Activated CD4-positive, alpha-beta T cell treated with anti-CD3 and anti-CD28 coated beads for 4 hours (primary cell): Measurements from ENCODE around the gene ST3GAL6.

Experiments used
- DNase-seq, 2 donors: peaks; one replicate each; pipeline ENCODE4 v3.0.0-alpha.2; 2020

ST3GAL6 gene

DNA sequence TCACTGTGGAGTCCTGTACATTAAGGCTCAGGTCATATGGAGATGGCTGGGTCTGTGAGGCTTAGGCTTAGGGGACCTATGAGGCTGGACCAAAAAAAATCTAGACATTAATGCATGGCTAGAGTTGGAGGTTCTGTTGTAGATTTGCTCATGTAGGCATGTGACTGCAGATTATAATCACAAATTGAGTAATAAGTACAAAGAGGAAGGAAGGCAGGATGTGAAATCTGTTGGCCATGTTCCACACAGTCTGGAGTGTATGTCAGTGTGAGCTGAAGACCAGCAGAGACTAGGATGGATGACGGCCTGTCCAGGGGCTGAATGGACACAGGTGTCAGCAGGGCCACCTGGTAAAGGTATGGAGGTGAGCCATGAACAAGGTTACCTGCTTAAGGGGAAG, at the start of gene ST3GAL6:
Gene ST3GAL6, plus strand, starts transcription at position 265 of the 400 bp plus-strand sequence. CDS start 5,101 bp downstream, outside the sequence.
- no peak for DNase-seq

DNA sequence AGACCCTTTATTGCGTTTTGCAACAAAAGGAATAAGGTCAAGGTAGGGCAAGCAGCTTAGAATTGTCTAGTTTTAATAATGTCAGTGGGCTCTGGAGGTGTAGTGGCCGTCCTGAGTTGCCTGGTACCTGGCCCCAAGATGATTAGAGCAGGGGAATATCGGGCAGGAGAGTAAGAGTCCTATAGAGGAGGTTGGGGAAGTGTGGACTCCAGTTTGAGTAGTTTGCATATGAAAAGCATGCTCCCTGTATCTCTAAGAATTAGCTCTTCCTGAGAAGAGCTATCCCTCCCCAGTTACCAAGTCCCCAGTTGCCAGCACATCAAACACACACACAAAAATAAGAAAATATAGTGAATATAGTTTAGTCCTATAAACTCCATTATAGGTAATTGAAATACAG, 49.2 kb upstream of the ST3GAL6 start:
- no peak for DNase-seq

DNA sequence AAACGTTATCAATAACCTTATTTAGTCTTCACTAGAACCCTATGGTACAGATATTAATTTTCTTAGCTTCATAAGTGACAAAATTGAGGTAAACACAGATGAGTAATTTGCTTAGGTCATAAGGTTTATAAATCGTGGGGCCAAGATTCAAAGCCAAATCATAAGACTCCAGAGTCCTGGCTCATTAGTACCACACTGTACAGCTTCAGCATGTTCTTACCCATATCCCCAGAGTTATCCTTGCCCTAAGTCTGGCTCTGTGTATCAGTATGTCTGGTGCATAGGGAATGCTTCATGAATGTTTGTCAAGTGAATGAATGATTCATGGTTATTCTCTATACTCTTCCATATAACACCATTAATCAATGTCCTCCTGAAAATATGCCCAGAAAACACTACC, 45.6 kb upstream of the ST3GAL6 start:
- DNase-seq: no peak

DNA sequence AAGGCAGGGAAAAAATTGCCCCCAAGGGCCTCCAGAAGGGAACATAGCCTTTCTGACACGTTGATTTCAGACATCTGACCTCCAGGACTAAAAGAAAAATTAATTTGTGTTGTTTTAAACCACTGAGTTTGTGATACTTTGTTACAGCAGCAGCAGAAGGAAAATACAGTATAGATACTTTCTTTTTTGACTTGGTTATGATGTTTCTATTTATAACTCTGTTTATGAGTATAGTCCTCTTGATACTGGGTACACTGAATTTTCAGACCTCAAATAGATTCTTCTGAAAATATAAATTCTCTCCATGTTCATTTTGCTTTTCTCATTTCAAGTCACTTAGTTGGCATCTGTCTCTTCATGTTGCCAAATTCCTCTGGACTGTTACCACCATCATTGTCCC, 44.4 kb upstream of the ST3GAL6 start:
- no peak for DNase-seq

DNA sequence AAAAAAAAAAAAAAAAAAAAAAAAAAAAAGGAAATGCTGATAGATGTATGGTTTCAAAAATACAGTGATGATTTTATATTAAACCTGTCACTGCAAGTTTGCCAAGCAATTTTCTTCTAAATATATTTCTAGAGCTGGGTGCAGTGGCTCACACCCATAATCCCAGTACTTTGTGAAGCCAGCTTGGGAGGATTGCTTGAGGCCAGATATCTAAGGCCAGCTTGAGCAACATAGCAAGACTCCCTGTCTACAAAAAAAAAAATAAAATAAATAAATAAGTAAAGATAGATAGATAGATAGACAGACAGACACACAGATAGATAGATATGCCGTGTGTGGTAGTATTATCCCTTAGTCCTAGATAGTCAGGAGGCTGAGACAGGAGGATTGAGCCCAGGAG, 41.4 kb upstream of the ST3GAL6 start:
- DNase-seq: no peak

DNA sequence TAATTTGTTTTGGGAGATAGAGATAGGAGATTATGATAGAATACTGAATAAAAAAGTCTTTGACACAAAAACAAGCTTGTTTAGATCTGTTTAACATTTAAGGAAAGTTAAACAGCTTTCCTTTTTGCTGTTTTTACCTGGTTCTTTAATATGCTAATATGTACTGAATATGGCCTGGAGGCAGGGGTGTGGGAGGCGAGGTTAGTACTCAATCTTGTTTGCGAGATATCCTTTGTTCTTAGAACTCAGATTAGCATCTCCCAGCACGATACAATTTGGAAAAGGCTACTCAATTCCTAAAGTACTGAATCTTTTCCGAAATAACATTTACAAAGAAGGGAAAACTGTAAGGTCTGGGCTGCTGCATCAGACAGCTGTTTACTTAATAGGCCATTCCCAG, 40.8 kb upstream of the ST3GAL6 start:
- no peak for DNase-seq

DNA sequence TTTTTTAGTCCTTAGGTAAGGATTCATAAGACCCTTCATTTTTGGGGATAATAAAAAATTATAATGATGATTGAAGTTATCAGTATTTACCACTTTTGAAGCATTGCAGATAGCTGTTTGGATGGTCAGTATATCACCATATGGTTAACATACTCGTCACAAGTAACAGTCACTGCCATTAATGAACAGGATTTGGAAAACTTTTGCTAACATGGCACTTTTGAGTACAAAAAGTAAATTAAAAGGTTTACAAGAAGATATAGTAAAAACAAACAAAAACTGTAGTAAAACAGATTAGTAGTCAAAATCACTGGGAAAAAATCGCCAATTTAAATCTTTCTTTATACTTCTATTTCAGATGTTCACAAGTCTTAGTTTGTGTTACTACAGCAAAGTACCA, 37.8 kb upstream of the ST3GAL6 start:
- DNase-seq: no peak

GRCh38 chr3:98726084-98726483, 37.1 kb upstream of the ST3GAL6 start:
- DNase-seq: no peak

- DNase-seq: no peak
These were observed 35.5 kb upstream of the ST3GAL6 start for GRCh38 chr3:98727638-98728037.

DNA sequence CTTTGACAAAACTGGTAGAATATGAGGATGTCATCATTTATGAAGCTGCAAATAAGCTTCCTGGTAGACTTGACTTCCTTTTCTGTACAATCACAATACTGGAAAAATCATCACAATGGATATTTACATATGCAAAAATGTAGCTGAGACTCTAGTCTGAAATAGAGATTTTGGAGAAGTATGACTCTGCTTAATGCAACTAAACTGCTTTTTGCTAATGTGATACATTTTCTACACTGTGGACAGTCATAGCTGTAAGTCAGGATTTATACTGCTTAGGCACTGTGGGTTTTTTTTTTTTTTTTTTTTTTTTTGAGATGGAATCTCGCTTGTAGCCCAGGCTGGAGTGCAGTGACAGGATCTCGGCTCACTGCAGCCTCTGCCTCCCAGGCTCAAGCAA, 34.5 kb upstream of the ST3GAL6 start:
- no peak for DNase-seq

GRCh38 chr3:98730338-98730737, 32.8 kb upstream of the ST3GAL6 start:
- DNase-seq: no peak

GRCh38 chr3:98730886-98731537, 32.1 kb upstream of the ST3GAL6 start:
- no peak for DNase-seq

DNA sequence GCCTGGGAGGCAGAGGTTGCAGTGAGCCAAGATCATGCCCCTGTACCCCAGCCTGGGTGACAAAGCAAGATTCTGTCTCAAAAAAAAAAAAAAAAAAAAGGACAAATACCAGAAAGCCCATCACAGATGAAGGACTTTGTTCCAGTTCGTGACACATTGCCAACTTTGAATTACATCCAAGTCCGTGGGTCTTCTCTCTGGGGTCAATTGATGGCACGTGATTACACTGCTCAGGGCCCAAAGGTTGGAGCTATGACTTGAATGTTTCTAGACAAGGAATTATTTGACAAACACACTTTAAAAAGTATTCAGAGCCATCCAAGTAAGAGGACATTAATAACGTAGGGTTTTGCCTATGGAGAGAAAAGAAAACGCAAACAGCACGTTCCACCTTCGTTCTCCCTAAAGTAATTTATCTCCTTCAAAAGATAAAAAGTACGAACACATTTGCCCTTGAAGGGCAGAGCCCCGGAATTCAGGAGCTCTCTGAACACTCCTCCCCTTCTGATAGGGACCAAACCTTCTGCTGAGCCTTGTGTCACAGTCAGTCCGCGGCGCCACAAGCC, 31.3 kb upstream of the ST3GAL6 start:
- DNase-seq: no peak

- DNase-seq: no peak
These were observed 30.7 kb upstream of the ST3GAL6 start for GRCh38 chr3:98732286-98733052.

DNA sequence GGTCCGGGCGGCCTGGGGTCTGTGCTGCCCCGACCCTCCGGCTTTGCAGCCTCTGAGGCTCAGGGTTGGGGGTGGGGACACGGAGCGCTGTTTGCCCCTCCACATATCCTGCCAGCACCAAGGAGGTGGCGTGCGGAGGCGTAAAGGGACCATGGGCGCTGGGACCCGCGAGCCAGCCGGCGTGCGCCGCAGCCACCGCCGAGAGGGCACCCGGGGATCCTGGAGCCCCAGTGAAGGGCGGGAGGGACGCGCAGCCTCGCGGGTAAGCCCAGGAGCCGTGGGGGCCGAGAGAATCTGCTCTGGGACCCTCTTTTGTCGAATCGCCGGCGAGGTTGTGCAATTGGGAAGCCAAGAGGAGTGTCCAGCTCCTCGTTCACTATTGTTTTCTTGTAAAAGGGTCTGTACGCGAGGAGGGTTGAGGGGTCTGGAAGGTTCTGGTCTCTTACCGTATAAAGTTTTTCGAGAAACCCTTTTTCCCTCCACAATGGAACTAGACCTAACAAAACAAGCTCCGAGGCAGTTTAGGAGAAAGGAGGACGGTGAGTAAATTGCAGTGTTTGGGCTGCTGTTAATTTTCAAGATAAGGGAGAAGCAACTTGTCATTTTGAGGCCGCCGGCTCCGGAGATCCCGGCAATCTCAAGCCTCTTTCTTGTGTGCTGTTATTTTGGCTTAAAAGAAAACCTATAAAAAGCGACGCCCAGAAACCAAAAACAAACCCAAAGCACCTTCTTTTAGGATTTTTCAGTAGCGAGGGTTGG, 29.9 kb upstream of the ST3GAL6 start:
- no peak for DNase-seq

DNA sequence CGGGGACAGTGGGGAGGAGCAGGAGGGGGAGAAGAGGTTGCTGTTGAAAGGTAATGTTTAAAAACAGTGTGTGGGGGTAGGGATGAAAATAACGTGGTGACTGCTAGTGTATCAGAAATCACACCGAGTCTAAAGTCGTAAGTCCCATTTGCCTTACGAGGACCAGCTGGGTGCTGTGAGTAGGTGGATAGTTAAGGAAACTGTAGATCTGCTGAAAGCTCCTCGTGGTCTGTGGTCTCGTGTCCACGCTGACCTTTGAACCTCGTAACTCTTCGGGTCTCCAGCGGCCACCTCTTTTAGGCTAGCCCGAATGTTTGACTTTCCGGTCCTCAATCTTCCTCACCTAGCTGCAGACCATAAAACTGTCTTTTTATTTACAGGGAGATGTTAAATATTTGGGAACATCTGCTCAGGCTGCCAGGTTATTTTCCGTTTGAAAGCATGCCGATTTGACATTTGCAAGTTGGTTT, 29.3 kb upstream of the ST3GAL6 start:
- no peak for DNase-seq

GRCh38 chr3:98734306-98734705, 28.8 kb upstream of the ST3GAL6 start:
- no peak for DNase-seq

GRCh38 chr3:98734735-98735134, 28.4 kb upstream of the ST3GAL6 start:
- no peak for DNase-seq

DNA sequence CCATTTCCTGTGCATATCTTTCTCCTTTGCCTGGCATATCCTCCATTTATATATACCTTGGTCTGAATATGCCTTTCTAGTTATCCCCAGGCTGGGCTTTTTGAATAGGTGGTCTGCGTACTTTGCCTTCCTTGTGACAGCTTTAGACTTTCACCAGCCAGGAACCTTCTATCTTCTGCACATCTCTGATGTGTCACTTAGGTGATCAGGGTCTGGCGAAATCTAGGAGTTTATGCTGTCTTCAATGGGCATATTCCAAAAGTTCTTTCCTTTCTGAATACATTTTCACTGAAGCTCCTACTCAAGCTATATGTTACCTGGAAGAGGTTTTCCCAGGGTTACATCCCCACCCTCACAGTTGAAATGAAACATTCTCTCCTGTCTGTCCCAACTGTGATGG, 27.8 kb upstream of the ST3GAL6 start:
- DNase-seq: no peak

DNA sequence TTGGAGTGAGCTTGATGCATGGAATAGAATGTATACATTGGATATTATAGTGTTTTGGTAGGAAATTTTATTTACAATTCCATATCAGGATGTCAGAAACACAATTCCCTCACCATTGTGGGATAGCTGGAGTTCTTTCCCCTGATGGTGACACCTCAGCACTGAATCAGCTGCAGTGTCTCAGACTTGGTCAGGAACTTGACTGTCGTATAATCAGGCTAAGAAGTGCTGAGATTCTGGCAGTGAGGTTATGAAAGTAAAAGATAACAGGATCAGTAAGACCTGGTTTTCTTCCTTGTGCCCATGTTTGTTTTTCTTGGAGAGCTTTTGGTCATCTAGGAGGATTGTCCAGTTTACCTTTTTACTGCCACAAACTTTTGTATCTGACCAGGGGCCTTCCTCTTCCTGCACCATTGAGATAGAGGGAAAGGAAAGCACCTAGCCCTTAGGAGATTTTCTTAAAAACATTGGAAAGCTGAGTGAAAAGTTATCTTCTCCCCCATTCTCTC, 27.3 kb upstream of the ST3GAL6 start:
- no peak for DNase-seq

GRCh38 chr3:98737301-98737700, 25.8 kb upstream of the ST3GAL6 start:
- no peak for DNase-seq

DNA sequence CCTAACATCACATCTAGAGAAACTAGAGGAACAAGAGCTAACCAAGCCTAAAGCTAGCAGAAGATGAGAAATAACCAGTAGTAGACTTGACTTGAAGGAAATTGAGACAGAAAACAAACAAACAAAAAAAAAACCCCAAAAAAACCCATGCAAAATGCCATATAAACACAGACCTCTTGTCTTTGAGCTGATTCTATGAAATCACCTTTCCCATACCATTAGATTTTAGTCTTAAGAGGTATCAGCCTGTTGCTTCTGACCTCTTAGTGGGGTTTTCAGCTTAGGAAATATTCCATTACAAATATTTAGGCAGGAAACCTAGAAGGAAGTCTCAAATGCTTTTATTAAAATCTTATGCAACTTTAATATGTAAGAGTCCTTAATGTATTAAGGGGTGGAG, 23.9 kb upstream of the ST3GAL6 start:
- DNase-seq: no peak

DNA sequence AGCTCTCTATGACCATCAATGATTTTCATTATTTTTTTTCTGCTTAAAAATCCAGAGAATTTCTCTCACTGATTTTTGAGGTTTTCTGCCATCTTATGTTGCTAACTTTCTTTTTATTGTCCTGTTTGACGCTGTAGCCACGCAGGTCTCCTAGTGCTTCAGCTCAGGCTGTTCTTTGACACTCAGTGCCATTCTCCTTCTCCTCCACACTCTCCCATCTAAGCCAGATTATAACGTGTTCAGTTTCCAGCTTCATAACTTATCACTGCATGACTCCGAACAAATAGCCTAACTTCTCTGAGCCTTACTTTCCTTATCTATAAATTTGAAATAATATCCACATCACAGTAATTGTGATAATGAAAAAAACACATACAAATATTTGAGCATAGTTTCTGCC, 22.8 kb upstream of the ST3GAL6 start:
- no peak for DNase-seq
